Measurements from ENCODE around the gene BLOC1S1.

The BLOC1S1 gene

DNA sequence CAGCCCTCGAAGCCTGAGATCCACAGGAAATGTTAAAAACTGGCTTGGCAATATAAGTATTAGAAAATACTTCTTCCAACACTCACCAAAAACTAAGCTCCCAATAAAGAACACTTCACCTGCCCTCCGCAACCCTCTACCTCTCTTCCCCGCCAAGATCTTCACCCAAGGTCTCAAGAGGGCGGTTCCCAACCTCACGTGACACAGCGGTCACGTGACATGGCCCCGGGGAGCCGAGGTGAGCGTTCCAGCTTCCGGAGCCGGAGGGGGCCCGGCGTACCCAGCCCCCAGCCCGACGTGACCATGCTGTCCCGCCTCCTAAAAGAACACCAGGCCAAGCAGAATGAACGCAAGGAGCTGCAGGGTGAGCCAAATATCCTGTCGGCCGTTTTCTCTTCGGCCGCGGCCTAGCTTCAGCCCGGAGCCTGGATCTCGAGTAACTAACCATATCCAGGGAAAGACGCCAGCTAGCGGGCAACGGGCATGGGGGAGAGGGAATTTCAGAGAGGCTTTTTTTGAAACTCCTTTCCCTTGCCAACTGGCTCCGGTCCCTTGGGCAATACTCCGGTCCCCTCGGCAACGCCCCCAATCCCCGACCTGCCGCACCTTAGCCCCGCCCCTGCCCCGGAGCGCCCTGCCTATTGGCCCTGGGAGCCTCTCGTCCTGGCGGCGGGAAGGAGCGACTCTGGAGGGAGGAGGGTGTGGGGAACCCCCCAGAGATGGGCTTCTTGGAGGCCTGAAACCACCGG, at the start of gene BLOC1S1:
BLOC1S1 (plus strand) TSS at position 214 of the 749 bp plus-strand sequence; CDS start at position 220, 6 bp downstream.
- peak; percentile 76 for DNase-seq

DNA sequence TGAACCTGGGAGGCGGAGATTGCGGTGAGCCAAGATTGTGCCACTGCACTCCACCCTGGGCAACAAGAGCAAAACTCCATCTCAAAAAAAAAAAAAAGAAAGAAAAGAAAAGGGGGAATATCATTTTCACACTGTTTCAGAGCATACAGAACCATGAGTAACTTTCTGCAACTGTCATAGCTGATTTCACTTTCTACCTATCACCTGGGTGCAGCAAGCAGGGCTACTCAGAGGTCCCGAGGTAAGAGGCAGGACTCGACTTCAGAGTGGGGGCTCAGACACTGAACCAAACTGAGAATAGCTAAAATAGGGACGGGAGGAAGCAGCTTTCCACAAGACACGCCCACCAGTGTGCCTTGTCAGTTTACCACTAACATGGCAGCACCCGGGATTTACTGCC, 49.3 kb upstream of the BLOC1S1 start:
- no peak for DNase-seq

DNA sequence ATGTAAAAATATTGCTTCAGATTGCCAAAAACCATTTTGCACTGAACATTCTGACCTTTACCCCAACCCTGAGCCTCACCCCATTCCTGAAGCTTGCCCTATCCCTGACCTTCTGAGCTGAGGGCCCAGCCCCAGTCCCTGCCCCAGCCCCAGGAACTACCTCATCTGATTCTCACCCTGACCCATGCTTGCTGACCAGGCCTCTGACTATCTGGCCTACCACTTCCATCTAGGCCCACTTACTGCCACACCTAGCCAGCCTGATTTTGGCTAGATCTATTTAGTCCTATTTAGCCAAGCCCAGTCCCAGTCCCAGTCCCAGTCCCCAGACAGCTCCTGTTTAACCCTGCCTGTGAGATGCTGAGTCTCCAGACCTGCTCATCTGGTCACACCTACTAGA, 45.6 kb upstream of the BLOC1S1 start:
- DNase-seq, result no peak

DNA sequence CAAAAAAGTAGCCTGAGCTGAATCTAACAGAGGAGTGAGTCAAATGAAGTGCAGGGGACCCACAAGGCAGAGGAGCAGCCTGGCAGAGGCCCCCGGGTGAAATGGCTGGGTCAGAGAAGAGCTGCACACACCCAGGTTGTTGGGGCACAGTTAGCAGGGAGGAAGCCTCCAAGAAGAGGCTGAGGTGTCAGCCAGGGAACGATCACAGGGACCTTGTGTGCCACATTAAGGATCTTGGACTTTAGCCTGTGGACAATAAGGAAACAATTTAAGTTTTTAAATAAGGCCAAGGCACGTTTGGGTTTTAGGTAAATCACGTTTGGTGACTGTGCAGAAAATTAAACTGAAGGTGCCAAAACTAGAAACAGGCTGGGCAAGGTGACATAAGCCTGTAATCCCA, 44.1 kb upstream of the BLOC1S1 start:
- no peak for DNase-seq

DNA sequence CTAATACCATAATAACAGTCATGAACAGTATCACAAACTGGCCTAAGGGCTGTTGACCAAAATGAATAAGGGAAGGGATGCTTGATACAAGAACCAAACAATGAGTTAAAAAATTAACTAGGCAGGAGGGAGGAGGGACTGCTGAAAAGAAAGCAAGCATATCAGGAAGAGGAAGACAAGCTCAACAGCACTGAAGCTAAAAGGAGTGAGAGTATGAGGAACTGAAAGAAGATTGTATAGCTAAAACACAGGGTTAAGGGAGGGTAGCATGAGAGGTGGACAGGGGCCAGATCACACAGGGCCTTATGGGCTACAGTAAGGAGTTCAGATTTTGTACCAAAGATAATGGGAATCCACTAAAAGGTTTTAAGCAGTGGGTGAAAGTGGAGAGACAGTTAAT, 42.2 kb upstream of the BLOC1S1 start:
- no peak for DNase-seq

DNA sequence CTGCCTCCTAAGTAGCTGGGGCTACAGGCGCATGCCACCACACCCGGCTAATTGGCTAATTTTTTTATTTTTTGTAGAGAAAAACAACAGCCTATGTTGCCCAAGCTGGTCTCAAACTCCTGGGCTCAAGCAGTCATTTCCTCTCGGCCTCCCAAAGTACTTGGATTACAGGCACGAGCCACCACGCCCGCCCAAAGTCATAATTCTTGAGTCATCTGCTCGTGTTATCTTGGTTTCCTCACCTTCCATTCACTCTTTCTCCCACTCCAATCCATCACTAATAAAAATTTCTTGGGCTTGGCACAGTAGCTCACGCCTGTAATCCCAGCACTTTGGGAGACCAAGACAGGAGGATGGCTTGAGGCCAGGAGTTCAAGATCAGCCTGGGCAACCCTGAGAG, 40.2 kb upstream of the BLOC1S1 start:
- DNase-seq, result no peak

DNA sequence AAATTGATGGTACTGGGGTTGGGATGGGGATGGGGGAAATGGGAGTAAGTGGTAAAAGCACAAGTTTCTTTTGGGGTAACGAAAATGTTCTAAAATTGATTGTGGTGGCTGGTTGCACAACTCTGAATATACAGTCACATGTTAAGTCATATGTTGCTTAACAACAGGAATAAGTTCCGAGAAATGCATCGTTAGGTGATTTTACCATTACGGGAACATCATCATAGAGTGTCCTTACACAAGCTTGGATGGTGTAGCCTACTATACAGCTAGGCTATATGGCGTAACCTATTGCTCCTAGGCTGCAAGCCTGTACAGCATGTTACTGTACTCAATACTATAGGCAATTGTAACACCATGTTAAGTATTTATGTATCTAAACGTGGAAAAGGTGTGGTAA, 39.1 kb upstream of the BLOC1S1 start:
- no peak for DNase-seq

DNA sequence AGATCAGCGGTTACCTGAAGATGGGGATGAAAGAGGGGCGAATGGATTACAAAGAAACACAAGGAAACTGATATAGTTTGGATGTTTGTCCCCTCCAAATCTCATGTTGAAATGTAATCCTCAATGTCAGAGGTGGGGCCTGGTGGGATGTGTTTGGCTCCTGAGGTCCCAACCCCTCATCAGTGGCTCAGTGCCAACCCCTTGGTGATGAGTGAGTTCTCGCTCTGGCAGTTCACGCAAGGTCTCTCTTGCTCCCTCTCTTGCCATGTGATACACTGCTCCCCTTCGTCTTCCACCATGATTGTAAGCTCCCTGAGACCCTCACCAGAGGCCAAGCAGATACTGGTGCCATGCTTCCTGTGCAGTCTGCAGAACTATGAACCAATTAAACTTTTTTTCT, 36.2 kb upstream of the BLOC1S1 start:
- DNase-seq, result no peak

DNA sequence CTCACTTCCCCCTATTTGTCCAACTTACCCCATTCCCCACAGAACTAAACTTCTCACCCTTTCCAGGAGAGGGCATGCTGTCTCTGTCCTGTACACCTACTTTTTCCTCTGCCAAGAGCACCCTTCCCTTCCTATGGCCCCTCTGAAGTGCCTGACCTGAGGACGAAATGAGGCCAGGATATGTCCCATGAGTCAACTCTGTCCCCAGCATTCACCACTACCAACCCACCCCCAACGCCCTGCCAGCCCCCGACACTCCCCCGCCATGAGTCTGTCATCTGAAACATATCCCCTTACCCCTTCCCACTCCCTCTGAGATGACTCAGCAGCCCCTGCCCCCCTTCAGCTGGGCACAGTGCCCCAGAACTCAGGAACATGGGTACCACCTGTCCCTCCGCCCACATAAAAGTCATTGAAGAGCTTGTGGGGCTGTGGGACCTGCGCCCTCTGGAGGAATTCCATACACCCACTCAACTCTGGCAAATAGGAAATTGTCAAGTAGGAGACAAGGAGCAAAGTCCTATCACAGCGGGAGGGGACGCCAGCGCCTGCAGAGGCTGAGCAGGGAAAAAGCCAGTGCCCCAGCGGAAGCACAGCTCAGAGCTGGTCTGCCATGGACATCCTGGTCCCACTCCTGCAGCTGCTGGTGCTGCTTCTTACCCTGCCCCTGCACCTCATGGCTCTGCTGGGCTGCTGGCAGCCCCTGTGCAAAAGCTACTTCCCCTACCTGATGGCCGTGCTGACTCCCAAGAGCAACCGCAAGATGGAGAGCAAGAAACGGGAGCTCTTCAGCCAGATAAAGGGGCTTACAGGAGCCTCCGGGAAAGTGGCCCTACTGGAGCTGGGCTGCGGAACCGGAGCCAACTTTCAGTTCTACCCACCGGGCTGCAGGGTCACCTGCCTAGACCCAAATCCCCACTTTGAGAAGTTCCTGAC, 34.4 kb upstream of the BLOC1S1 start:
- DNase-seq, result no peak

DNA sequence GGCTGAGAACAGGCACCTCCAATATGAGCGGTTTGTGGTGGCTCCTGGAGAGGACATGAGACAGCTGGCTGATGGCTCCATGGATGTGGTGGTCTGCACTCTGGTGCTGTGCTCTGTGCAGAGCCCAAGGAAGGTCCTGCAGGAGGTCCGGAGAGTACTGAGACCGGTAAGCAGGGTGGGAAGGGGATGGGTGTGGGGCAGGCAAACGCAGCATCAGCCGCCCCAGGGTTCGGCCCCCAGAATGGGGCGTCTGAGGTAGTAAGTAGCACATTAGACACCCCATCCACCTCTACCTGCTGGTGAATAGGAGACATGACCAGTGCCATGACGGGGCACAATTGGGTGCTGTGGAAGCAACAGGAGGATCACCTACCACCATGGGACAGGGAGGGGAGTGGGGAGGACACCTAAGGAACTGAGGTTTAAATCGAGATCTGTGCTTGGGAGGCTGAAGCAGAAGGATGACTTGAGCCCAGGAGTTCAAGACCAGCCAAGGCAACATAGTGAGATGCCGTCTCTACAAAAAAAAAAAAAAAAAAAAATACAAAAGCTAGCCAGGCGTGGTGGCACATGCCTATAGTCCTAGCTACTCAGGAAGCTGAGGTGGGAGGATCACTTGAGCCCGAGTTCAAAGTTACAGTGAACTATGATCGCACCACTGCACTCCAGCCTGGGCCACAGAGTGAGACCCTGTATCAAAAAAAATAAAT, 33.6 kb upstream of the BLOC1S1 start:
- no peak for DNase-seq

DNA sequence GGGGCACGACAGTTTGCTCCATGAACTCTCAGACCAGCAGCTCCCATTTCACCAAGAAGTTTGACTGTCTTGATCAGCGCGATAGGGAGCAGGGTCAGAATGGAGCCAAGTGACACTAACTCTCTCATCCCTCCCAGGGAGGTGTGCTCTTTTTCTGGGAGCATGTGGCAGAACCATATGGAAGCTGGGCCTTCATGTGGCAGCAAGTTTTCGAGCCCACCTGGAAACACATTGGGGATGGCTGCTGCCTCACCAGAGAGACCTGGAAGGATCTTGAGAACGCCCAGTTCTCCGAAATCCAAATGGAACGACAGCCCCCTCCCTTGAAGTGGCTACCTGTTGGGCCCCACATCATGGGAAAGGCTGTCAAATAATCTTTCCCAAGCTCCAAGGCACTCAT, 32.2 kb upstream of the BLOC1S1 start:
- no peak for DNase-seq

DNA sequence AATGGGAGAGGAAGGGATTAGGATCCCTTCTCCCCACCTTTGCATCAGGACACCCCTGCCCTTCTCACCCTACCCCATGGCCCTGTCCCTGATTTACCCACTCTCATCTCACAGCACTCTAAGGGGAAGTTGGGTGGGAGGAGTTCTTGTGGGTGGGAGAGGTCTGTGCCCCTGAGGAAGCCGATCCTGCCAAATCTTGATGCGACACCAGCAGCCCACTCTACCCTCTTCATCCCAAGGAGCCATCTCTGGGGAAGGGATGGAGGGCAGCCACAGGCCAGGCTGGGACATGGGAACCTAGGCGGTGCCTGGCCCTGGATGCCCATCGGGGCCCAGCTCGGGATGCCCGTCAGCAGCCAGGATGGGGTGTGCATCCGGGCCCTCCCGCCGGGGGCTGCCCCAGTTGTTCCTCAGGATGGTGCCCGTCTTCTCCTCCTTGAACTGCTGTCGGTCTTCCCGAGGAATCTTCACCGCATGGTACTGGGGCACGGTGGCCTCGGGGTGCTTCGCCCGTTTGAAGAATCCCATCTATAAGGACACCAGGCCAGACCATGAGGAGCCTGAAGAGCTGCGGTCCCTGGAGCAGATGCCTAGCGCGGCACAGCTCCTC, 31.0 kb upstream of the BLOC1S1 start:
- DNase-seq, result no peak

DNA sequence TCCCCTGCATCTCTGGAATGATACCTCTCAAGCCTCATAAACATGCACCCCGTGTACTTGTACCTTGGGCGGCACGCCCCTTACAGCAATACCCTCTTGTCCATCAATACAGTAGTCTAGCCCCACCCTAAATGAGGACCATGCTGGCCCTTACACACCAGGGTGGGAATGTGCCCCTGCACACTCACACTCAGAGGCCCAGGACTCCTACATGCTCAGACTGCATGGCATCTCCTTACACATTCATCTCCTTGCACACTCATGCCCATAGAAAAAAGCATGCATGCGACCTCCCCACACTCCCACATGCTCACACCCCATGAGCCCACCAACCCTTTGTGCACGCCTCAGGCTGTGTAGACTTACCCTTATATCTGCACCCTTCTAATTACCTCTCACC, 30.2 kb upstream of the BLOC1S1 start:
- DNase-seq, result no peak

DNA sequence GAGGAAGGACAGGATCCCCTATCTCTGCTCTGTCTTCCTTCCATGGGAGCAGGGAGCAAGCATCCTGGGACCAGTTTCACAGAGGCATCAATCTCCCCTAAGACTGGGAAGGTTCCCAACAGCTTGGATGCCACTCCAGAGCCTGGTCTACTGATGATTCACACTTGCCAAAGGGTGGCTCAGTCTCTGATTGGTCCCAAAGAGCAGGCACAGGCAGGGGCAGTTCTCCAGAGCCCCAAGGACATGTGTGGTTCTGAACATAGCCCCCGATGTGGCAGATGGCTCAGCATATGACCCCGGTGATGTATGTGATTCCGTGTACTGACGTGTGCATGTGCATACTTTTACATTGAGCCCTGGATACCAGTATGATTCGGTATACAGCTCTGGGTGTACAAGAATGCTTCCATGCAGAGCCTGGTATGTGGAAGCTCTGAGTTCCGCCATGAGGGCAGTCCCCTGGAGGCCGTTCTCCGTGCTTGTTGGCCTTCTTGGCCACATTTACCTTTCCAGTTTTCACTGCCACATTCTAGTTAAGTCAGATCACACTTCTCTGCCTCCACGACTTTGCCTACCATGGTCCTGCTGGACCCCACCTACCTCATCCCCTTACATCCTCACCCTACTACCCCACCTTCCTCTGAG, 29.4 kb upstream of the BLOC1S1 start:
- DNase-seq, result no peak

DNA sequence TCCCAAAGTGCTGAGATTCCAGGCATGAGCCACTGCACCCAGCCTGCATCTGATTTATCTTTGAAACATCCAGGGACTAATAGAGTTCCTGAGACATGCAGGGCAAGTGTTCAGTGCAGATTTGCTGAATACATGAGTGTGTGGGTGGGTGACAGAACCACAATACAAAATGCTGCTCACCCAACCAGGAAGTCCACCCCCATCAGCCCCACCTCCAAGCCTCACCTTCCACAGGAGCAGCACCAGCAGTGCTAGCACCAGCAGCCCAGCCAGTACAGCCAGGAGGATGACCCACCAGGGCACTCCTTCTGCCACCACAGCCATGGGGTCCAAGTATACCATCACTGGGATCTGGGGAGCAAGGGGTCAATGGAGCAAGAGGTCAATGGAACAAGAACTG, 28.1 kb upstream of the BLOC1S1 start:
- DNase-seq, result no peak

DNA sequence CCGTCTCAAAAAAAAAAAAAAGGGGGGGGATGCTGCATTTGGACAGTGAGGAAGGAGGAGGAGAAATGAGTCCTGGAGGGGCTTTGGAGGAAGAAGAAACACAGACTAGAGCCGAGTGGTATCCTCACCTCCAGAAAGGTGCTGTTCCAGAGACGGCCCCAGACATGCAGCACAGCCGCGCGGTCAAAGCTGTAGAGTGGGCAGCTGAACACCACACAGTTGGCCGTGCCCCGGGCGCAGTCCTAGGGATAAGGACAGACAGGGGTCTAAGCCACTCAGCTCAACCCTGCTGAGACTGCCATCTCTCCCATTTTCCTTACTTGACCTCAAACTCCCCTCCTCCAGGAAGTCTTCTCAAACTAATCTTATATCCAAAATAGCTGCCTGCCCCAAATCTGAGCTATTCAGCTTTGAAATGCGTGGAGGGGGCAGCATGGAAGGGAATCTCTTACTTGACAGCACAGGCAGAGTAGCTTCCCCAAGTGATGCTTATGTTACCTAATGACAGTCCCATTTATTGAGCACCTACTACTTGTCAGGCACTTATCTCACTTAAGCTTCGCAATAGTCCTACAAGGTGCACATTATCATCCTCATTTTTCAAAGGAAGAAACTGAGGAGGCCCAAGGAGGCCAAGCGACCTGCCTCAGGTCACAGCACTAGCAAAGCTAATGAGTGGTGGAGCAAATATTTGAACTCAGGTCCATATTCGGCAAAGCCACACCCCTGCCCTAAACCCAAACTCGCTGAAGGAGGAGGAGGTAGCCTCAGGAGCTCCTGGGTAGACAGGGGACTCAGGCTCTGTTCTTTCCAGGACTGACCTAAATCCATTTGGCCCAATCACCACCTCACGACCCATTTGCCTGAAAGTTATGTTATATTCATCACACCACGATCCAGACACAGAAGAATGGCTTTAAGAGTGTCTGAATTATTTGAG, 26.9 kb upstream of the BLOC1S1 start:
- DNase-seq, result no peak

DNA sequence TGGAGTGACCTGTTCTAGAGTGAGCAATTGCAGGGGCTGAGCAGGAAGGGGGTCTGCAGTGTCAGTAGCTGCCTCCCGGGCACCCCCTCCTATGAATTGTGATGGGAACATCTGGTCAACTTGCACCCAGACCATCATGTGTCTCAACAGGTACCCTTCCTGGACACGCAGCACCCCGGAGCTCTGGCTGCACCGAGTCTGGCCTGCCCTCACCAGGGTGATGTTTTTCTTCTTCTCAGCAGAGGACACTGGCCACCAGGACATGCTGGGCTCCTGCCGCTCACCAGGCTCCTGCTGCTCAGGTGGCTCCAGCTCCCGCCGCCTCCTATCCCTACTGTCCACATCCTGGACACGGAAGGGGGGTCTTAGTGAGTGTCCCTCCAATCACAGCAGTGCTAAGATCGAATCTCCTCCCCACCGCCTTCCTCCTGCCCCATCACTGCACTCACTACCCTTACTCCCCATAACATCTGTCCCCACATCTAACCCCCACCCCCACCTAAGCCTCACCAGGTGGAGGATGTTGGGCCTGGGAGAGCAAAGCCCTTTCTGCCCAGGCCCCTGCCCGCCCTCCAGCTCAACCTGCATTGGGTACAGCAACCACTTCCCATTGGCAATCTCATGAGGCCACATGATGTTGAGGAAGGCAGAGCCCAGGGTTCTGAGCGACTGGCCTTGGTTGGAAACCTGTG, 23.1 kb upstream of the BLOC1S1 start:
- no peak for DNase-seq

DNA sequence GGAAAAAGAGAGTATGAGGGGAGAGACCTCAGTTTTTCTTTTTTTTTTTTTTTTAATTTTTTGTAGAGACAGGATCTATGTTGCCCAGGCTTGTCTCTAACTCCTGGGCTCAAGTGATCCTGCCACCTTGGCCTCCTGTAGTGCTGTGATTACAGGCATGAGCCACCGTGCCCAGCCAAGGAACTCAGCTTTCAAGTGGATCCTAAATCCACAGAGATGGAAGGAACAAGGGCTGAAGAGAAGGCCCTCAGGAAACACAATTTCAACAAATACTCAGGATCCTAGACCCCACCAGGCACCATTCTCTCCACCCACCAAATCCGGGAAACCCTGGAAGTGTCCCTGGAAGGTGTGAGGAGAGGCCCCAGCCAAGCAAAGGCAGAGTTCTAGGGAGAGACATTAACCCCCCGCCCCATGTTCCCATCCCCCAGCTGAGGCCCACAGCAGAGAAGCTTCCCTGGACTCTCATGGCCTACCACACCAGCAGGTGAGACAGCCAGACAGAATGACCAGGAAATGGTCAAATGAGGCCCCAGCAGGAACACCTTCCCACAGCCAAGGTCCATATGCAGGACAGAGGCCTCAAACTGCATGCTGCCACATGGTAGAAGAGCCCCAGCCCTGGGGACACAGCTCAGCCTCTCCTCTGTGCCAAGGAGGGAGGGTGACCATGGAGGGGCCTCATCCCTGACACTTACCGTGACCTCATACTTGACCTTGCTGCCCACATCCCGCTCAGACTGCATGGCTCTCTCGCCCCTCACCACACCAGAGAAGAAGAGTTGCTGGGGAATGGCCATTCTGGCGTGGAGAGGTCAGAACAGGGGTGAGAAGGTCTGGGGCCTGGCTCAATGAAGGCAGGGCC, 22.3 kb upstream of the BLOC1S1 start:
- DNase-seq, result no peak

DNA sequence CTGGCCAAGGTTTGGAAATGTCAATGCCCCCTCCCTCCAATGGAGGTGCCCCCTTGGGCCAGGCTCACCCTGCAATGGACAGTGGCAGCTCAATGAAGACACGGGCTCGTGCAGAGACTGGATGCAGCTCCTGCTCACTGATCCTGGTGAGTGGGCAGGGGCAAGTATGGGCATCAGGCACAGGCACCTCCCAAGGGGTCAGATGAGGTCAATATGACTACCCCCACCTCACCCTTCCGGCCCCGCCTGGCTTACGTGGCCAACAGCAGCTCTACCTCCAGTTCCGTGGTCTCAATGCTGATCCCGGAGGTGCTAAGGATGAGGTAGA, 21.7 kb upstream of the BLOC1S1 start:
- DNase-seq, result no peak

DNA sequence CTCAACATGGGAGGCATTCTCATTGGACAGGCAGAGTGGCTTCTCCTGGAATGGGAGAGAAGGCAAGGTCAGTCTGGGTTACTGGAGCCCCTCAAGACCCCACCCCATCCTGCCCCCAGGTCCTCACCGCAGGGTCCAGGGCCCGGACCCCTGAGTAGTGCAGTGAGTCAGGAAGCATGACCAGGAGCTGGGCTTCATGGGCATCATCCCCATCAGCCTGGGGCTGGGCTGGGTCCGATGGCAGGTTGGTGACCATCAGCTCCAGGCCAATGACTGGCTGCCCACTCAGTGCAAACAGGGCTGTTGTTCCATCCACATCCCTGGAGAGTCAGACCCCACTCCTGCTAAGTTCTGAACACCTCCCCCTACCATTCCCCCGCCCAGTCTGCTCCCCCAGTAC, 21.2 kb upstream of the BLOC1S1 start:
- DNase-seq, result no peak
